ENCODE measurements around the gene MEN1.

The MEN1 gene

DNA sequence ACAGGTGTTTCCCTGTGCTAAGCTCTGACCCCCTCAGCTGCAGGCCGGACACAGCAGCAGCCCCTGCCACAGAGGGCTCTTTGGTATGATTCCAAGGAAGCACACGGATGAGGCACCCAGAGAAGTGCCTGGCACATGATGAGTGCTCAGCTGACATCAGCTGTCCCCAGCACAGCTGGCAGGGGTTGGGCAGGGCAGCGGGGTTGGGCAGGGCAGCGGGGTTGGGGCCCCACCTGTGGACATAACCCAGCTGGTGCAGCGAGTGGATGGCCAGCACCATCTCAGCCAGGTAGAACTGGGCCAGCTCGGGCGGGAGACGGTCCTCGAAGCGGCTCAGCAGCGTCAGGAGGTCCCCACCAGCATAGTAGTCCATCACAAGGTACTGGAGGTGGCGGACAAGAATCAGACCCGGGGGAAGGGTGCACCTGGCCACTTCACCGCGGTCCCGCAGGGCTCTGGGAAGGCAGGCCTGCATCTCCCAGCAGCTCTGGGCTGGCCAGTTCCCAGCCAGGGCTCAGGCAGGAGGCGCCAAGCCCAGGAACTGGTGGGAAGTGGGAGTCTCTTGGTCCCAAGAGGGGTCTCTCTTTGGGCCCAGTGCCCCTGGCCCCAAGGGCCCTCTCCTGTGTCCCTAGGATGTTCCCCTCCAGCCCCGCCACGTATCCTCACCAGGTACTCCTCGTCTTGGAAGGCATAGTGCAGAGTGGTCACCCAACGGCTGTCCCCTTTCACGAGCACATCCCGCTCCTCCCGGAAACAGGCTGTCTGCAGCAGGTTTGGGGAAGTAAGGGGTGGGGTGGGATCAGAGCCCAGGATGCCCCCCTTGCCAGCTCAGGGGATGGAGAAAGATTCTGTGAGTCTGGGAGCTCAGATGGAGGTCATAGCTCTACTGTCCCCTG lies 29.8 kb upstream of the MEN1 start:
- Mint-ChIP-seq H3K4me1 (ENCODE audit: low read depth) (peaks cover 12% of the 10 kb centered on the region), H3K27ac (no peak overlapping the region), H3K27me3 (no peaks in the 10 kb centered on the region), H3K4me3 (no peak overlapping the region), H3K9me3 (no peaks in the 10 kb centered on the region), H3K36me3 (ENCODE audit: low read depth) (no peaks in the 10 kb centered on the region)
- no peak for DNase-seq

DNA sequence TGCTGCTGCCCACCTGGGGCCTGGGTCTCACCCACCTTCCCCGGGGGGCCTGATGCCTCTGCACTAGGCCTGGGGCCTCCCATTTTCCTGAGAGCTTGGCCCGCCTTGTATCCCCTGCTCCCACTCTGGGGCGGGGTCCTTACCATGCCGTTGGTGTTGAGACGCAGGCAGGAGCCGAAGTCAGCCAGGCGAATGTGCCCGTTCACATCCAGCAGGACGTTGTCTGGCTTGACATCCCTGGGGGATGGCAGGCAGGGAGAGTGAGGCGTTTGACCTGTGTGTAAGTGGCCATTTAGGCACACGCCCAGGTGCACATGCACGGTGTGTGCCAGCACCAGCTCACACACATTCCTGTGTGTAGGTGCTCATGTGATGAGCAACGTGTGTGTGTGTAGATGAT lies 29.0 kb upstream of the MEN1 start:
- H3K4me3 Mint-ChIP-seq = no peak overlapping the region
- no peak for DNase-seq
- H3K36me3 Mint-ChIP-seq (ENCODE audit: low read depth) = no peaks in the 10 kb centered on the region
- no peaks in the 10 kb centered on the region for H3K27me3 Mint-ChIP-seq
- no peak overlapping the region for H3K27ac Mint-ChIP-seq
- H3K4me1 Mint-ChIP-seq (ENCODE audit: low read depth) = peaks cover 8% of the 10 kb centered on the region
- no peaks in the 10 kb centered on the region for H3K9me3 Mint-ChIP-seq

DNA sequence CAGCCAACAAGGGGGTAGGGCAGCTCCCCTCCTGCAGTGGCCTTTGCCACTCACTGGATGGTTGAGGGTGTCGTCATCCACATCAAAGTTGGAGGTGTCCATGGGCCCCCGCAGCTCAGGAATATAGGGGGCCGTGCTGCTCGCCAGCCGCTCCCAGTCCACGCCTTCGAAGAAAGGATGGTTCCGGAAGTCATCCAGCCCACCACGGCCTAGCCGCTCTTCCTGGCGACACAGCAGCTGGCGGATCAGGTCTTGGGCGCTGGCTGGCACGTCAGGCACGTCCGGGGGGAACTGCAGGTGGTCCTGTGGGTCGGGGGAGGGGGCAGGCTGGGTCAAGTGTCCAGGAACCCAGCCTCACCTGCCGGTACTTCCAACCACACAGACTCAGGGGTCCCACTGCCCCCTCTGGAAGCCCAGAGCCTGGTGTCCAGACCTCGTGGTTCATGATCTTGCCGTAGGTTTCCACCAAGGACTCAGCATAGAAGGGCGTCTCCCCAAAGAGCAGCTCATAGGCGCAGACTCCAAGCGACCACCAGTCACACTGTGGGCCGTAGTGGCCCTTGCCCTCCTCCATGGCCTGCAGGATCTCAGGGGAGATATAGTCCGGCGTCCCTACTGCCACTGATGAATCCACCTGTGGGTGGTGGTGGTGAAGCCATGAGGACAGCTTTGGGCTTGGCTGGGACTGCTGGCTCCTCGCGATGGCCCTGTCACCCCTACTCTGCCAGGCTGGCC lies 28.4 kb upstream of the MEN1 start:
- no peaks in the 10 kb centered on the region for H3K27me3 Mint-ChIP-seq
- no peak overlapping the region for H3K27ac Mint-ChIP-seq
- H3K4me1 Mint-ChIP-seq (ENCODE audit: low read depth) = peaks cover 5% of the 10 kb centered on the region
- no peak for DNase-seq
- no peaks in the 10 kb centered on the region for H3K36me3 Mint-ChIP-seq (ENCODE audit: low read depth)
- H3K4me3 Mint-ChIP-seq = no peak overlapping the region
- H3K9me3 Mint-ChIP-seq = no peaks in the 10 kb centered on the region

DNA sequence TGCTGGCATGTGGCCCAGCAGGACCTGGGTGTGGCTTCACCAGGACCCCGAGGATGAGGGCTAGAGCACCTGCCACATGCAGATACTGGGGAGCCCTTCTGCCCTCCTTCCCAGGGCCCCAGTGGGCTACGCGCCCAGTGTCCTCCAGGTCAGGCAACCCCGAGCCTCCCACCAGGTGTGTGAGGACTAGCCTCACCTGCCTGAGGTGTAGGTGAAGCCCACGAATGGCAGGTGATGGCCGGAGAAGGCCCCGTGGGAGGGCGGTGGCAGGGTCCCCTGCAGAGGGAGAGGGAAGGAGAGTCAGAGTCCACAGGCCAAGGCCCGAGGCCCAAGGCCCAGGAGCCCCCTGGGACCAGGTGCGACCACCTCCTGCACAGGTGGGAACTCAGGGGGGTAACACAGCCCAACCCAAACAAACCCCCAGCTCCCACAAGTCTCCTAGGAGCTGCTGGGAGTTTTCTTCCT lies 27.6 kb upstream of the MEN1 start:
- Mint-ChIP-seq H3K4me1 (ENCODE audit: low read depth) (no peaks in the 10 kb centered on the region), H3K27ac (no peak overlapping the region), H3K36me3 (ENCODE audit: low read depth) (no peaks in the 10 kb centered on the region), H3K27me3 (no peaks in the 10 kb centered on the region), H3K9me3 (no peaks in the 10 kb centered on the region), H3K4me3 (no peak overlapping the region)
- DNase-seq = no peak

DNA sequence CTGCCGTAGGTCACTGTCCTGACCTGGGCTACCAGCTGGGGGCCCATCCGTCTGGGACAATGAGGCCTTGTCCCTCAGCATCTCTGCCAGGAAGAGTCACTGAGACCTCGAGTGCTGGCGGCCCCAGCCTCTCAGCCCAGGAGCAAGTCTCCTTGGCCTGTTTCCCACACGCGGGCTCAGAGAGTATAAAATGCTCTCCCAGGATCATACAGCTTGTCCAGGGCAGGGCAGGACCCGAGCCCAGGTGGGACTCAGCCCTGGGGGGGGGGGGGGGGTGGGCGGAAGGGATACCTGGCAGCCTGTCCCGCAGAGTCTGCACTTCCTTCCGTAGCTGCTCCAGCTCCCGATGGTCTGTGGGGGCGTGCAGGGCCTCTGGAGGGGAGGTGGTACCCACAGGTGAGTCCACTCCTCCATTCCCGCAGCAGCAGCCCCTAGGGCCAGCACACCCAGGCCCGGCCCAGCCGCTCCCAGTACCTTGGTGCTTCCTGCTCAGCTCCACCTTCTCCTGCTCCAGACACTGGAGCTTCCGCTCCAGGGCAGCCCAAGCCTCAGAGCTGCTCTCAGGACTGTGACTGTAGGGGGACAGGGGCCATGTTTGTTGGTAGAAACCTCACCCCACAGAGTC lies 26.2 kb upstream of the MEN1 start:
- H3K36me3 Mint-ChIP-seq (ENCODE audit: low read depth) = no peaks in the 10 kb centered on the region
- no peaks in the 10 kb centered on the region for H3K27me3 Mint-ChIP-seq
- no peak overlapping the region for H3K27ac Mint-ChIP-seq
- DNase-seq = no peak
- no peak overlapping the region for H3K4me3 Mint-ChIP-seq
- no peaks in the 10 kb centered on the region for H3K9me3 Mint-ChIP-seq
- no peaks in the 10 kb centered on the region for H3K4me1 Mint-ChIP-seq (ENCODE audit: low read depth)

DNA sequence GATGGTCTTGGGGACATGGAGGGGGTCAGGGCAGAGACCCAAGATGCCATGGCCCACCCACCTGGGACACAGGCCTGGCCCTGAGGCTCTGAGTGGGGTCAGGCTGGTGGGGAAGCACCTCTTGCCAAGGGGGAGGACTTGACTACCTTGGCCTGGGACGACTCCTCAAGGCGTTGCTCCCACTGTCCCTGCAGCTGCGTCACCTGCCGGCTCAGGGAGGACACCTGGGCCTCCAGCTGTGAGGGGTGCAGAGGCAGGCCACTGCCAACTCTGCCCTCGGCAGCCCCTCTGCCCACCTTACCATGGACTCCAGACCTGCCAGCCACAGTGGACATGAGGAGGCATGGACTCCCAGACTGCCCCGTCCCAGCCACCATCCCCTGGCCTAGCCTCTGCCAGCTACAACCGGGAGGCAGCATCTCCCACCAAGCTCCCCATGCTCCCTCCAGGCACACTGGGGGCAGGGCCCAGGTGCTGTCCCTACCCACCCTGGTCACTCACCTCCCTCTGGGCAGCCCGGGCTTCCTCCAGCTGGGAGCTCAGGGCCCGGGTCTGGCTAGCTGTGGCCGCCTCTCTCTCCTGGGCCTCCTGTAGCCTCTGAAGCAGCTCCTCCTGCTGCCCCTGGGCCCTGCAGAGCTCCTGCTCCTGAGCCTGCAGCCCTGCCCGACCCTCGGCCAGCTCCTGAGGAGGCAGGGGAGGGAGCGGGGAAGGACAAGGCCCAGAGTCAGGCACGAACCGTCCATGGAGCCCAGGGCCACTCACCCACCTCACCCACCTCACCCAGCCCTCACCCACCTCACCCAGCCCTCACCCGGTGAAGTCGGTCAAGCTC lies 25.5 kb upstream of the MEN1 start:
- Mint-ChIP-seq H3K27ac (no peak overlapping the region), H3K9me3 (no peaks in the 10 kb centered on the region), H3K4me3 (no peak overlapping the region)

DNA sequence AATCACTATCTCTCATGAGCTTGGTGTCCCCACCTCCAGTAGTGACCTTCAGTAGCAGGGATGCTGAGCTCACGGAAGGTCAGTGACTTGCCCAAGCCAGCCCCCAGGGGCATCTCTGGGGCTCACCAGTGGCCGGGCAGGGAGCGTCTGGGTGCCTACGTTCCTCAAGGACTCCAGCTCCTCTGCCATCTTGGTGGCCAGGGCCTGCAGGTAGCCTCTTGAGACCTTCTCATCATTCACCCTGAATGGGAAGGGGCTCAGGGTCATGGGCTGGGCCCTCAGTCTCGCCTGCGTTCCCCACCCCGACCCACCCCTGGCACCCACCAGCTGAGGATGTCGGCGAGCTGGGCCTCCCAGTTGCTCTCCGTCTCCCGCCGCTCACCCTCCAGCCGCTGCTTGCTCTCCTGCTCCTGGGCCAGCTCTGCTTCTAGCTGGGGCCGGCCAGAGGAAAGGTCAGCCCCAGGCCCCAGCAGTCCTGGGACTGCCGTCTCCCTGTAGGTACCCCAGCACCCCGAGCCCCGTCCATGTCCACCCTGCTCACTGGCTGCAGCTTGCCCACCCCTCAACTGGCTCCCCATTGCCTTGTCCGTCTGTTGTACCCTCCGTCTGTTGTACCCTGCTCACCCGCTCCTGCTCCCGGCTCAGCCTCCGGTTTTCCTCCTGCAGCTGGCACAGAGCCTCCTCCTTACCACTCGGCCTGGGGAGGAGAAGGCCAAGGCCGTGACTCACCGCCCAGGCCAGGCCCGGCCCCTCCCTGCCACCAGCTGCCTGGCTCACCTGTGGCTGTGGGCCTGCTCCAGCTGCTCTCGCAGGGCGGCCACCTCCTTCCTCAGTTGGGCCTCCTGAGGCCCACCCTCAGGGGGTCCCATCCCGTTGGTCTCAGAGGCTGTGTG lies 24.6 kb upstream of the MEN1 start:
- H3K27ac Mint-ChIP-seq = no peak overlapping the region
- H3K4me1 Mint-ChIP-seq (ENCODE audit: low read depth) = no peaks in the 10 kb centered on the region
- H3K4me3 Mint-ChIP-seq = no peak overlapping the region
- DNase-seq = no peak
- H3K36me3 Mint-ChIP-seq (ENCODE audit: low read depth) = no peaks in the 10 kb centered on the region
- H3K9me3 Mint-ChIP-seq = no peaks in the 10 kb centered on the region
- H3K27me3 Mint-ChIP-seq = no peaks in the 10 kb centered on the region

More for the DNA sequence above, 25.5 kb upstream of the MEN1 start:
- no peaks in the 10 kb centered on the region for H3K36me3 Mint-ChIP-seq (ENCODE audit: low read depth)
- no peaks in the 10 kb centered on the region for H3K4me1 Mint-ChIP-seq (ENCODE audit: low read depth)
- DNase-seq = no peak
- H3K27me3 Mint-ChIP-seq = no peaks in the 10 kb centered on the region

DNA sequence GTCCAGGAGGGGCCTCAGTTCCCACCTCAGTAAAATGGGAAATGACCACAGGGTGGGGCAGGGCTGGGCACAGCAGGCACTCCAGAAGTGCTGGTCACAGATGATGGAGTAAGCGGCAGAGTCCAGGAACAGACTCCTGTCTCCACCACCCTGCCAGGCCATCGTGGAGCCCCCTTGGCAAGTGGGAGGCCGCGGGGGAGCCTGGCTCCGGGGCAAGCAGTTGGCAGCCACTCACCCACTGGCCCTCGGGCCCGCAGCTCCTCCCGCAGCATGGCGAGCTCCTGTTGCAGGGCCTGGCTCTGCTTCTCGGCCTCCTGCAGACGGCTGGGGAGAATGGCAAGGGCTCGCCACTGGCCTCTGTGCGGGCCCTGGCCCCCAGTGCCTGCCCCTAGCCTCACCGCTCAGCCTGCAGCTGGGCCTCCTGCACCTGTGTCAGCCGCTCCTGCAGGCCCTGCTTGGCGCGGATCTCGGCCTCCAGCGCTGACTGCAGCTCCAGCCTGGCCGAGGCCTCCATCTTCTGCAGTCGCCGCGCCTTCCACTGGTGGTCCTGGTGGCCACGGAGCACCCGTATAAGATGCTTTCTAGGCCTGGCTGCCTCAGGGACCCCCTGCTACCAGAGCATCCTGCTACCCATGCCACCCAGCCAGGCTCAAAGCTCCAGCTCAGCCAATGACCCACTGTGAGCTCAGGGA lies 23.8 kb upstream of the MEN1 start:
- Mint-ChIP-seq H3K27ac (no peak overlapping the region), H3K4me1 (ENCODE audit: low read depth) (no peaks in the 10 kb centered on the region), H3K27me3 (no peaks in the 10 kb centered on the region), H3K9me3 (no peaks in the 10 kb centered on the region), H3K4me3 (no peak overlapping the region), H3K36me3 (ENCODE audit: low read depth) (no peaks in the 10 kb centered on the region)
- no peak for DNase-seq

DNA sequence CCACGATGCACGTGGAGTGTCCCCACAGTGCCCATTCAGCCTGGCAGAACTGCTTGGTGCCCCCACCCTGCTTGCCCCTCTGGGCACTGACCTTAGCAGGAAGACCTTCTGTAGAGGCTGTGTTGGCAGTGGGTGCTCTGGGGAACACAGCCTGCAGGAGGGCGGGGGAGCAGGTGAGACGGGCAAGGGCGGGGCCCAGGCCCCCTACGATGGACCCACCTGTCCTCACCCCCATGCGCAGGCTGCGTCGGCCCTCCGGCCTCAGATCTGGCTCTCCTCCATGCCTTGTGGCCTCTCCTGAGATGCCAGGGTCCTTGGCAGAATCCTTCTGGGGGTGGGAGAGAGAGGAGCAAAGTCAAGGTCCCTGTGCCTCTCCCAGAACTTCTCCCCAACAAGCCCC lies 23.2 kb upstream of the MEN1 start:
- no peak overlapping the region for H3K4me3 Mint-ChIP-seq
- no peak for DNase-seq
- no peaks in the 10 kb centered on the region for H3K36me3 Mint-ChIP-seq (ENCODE audit: low read depth)
- no peaks in the 10 kb centered on the region for H3K4me1 Mint-ChIP-seq (ENCODE audit: low read depth)
- no peaks in the 10 kb centered on the region for H3K9me3 Mint-ChIP-seq
- H3K27ac Mint-ChIP-seq = no peak overlapping the region
- no peaks in the 10 kb centered on the region for H3K27me3 Mint-ChIP-seq

DNA sequence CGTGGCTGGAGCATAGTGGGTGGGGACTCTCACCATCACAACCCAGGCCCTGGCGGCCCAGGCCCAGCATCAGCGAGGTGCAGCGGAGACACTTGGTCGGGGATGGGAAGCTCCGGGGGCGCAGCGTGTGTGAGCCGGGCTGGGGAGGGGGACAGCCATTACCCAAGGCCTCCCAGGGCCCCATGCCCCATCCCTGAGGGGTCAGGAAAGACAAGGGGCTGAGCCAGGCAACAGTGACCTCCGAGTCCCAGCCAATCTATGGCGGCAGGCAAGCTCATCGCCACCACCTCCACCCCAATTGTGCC lies 22.8 kb upstream of the MEN1 start:
- H3K27me3 Mint-ChIP-seq = no peaks in the 10 kb centered on the region
- H3K27ac Mint-ChIP-seq = no peak overlapping the region
- H3K4me3 Mint-ChIP-seq = no peak overlapping the region
- H3K4me1 Mint-ChIP-seq (ENCODE audit: low read depth) = no peaks in the 10 kb centered on the region
- no peaks in the 10 kb centered on the region for H3K9me3 Mint-ChIP-seq
- H3K36me3 Mint-ChIP-seq (ENCODE audit: low read depth) = no peaks in the 10 kb centered on the region
- DNase-seq = no peak

DNA sequence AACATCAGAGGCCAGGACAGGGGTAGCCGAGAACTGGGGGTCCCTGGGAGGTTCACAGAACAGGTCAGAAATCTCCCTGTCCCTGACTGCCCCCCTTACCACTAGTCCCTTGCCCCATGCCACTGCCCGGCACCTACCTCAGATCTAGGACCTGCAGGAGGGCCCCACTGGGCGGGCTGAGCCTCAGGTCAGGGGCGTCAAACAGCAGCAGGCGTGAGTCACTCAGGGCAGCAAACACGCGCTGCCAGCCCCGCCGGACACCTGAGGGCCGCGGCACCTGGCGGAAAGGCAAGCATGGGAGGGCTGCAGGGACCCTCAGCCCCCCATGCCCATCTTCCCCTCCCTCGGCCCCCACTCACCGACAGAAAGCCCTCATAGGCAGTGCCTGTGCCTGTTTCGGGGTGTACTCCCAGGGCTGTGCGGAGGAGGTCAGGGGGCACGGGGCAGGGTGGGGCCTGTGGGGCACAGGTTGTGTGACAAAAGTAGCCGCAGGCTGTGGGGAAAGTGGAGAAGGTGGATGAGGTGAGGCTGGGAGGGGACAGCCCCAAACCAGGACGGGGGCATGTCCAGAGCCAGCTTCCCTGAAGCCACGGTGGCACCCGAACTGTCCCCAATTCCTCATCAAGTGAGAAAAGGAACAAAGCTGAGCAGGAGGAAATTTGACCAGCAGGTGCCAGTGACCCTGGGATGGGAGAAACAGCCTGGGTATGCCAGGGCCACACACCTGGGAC lies 22.3 kb upstream of the MEN1 start:
- no peaks in the 10 kb centered on the region for H3K27me3 Mint-ChIP-seq
- no peaks in the 10 kb centered on the region for H3K9me3 Mint-ChIP-seq
- no peak for DNase-seq
- H3K4me1 Mint-ChIP-seq (ENCODE audit: low read depth) = no peaks in the 10 kb centered on the region
- no peaks in the 10 kb centered on the region for H3K36me3 Mint-ChIP-seq (ENCODE audit: low read depth)
- no peak overlapping the region for H3K27ac Mint-ChIP-seq
- H3K4me3 Mint-ChIP-seq = no peak overlapping the region

DNA sequence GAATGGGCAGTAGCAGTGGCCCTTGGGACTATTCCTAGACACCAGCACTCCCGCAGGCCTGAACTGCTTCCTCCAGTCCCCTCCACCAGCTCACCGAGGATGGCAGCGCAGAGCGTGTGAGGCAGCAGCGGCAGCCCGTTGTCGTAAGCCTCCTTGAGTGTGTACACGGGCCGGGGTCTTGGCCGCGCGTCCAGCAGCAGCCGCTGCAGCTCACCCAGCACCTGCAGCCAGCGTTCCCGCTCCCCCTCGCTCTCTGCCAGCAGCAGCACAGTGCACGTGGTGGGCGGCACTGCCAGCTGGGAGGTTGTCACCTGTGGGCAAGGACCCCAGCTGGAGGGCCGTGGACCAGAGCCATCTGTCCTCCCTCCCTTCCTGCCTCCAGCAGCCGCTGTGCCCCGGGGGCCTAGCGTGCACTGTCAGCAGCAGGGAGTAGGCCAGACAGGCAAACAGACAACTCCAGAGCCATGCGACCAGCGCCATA lies 21.1 kb upstream of the MEN1 start:
- Mint-ChIP-seq H3K27ac (no peak overlapping the region), H3K9me3 (no peaks in the 10 kb centered on the region), H3K4me1 (ENCODE audit: low read depth) (no peaks in the 10 kb centered on the region), H3K36me3 (ENCODE audit: low read depth) (no peaks in the 10 kb centered on the region), H3K4me3 (no peak overlapping the region), H3K27me3 (no peaks in the 10 kb centered on the region)
- no peak for DNase-seq
